GM12873 (cell line): ENCODE results near the gene PIP5K1B.

Experiments
- TF ChIP-seq, protein P1 (sequence below): IDR thresholded peaks from 2 replicates; pipeline ENCODE4 v1.5.1; 2012; ENCODE audit warnings: low read depth, mild to moderate bottlenecking, moderate library complexity, low read length, control low read depth; ENCODE audit not compliant: insufficient read depth; ENCODE audit errors: missing control alignments

The PIP5K1B gene

GRCh38 chr9:68953771-68954170 lies 248.7 kb downstream of the PIP5K1B start:
- TF ChIP-seq, protein P1, sequence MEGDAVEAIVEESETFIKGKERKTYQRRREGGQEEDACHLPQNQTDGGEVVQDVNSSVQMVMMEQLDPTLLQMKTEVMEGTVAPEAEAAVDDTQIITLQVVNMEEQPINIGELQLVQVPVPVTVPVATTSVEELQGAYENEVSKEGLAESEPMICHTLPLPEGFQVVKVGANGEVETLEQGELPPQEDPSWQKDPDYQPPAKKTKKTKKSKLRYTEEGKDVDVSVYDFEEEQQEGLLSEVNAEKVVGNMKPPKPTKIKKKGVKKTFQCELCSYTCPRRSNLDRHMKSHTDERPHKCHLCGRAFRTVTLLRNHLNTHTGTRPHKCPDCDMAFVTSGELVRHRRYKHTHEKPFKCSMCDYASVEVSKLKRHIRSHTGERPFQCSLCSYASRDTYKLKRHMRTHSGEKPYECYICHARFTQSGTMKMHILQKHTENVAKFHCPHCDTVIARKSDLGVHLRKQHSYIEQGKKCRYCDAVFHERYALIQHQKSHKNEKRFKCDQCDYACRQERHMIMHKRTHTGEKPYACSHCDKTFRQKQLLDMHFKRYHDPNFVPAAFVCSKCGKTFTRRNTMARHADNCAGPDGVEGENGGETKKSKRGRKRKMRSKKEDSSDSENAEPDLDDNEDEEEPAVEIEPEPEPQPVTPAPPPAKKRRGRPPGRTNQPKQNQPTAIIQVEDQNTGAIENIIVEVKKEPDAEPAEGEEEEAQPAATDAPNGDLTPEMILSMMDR, result no peak

DNA sequence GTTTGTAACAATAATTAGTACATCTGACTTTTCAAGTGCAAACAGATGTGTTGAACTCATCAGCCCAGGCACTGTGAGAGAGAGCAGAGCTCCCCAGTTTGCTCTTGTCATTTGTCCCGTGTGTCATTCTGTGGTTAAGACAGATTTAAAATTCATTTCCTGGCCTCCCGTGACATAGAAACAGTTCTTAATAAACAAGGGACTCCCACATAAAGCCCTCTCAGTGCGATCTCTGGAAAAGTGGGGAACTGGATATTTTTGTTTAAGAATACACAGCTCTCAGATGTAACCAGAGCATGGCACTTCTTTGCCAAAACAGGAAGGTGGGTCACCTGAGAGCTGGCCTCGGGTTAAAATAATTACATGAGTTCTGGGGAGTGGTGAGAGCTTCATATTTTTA lies 250.3 kb downstream of the PIP5K1B start:
- TF ChIP-seq, protein P1, result no peak

DNA sequence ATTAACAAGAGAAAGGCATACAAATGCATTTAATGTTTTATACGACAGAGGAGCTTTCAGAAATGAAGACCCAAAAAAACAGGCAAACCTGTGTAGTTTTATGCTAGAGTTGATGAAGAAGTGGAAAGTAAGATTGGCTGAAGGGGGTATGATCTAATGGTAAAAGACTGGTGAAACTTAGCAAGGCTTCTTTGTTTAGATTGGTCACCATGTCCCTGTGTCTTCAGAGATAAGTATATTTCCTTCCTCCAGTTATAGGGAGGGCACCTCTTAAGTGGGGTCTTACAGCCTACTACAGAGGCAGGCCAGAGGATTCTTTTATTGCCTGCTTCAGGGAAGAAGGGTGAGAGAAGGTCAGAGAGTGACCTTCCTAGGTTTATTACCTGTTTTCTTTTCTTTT lies 252.4 kb downstream of the PIP5K1B start:
- TF ChIP-seq, protein P1, result no peak

- TF ChIP-seq, protein P1, result no peak
These were observed 256.5 kb downstream of the PIP5K1B start for GRCh38 chr9:68961587-68961986.

GRCh38 chr9:68963416-68963815 lies 258.4 kb downstream of the PIP5K1B start:
- TF ChIP-seq, protein P1, result no peak

DNA sequence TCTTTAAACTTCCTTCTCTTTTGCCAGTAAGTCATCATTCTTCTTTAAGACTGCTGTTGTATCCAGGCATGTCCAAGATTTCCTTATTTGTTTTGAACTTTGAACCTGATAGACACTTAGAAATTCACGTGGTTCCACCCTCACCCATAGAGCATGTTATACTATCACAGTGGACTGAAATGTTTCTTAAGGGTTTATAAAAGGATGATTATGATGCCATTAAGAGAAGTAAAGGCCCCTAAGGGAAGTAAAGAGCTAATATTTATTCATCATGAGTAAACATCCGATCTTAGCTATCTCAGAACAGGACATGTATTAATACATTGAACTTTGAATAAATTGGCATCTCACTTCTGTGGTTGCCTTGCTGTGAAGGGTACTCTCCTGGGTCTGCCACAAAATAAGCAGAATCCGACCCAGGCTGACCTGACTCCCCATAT lies 259.1 kb downstream of the PIP5K1B start:
- TF ChIP-seq, protein P1, result no peak

- TF ChIP-seq, protein P1, result no peak
These were observed 259.7 kb downstream of the PIP5K1B start for GRCh38 chr9:68964765-68965164.
